HPDE6-E6E7 (cell line): ENCODE data around the gene PUS1.
"Not testable (repeated sequence)": the region's sequence is repeated elsewhere in the genome, so short reads cannot be mapped to it uniquely, and the experiment has no call there.

Experiments used
- DNase-seq: peaks from one replicate; pipeline ENCODE4 v3.0.0; 2011; ENCODE audit warnings: missing footprints; ENCODE audit errors: extremely low spot score

PUS1 gene

DNA sequence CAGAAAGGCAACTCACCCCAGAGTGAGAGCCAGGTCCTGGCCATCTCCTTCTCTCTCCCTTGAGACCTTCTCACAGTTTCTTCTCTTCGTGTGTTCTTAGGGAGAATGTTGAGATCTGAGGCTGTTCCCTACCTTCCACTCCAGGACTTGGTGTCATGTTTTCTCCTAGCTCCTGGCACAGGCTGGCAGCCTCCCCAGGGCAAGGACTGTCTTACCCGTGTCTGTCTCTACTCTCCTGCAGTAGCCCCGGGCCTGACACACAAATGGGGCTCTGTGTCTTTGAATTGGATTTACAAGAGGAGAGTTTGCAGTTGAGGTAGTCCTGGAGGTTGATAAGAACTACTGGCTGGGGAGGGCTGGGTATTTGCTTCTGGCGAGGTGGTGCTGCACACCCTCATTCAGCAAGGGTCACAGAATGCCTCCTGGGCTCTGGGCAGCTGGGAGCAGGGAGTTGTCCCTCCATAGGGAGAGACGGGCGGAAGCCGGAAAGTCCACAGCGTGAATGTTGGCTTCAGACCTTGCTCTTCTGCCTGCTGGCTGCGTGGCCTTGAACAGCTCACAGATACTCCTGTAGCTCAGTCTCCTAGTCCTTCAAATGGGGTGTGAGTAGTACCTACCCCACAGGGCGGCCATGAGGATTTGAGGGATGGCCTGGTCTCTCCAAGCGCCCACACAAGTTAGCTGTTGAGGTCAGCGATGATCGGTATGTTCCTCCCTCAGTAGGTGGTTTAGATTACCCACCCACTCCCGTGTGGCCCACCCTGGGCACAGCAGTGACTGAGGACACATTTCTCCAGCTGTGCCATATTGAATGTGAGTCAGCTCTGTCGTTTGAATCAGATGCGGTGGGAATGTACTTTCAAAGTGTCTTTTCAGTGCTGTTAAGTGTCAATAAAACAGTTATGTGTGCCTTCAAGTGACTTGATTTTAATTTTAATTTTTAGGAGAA is 30.8 kb downstream of the PUS1 start:
- DNase-seq: no peak

DNA sequence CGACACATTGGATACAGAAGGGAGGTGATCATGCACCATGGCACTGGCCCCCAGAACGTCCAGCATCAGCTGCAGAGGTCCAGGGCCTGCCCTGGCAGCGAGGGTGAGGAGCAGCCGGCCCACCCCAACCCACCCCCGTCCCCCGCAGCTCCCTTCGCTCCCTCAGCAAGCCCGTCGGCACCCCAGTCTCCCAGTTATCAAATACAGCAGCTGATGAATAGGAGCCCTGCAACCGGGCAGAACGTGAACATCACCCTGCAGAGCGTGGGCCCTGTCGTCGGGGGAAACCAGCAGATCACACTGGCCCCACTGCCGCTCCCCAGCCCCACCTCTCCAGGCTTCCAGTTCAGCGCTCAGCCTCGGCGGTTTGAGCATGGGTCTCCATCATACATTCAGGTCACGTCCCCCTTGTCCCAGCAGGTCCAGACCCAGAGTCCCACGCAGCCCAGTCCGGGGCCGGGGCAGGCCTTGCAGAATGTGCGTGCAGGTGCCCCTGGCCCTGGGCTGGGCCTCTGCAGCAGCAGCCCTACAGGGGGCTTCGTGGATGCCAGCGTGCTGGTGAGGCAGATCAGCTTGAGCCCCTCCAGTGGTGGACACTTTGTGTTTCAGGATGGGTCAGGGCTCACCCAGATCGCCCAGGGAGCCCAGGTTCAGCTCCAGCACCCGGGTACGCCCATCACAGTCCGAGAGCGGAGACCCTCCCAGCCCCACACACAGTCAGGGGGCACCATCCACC is 31.7 kb downstream of the PUS1 start:
- not testable (repeated sequence) for DNase-seq

DNA sequence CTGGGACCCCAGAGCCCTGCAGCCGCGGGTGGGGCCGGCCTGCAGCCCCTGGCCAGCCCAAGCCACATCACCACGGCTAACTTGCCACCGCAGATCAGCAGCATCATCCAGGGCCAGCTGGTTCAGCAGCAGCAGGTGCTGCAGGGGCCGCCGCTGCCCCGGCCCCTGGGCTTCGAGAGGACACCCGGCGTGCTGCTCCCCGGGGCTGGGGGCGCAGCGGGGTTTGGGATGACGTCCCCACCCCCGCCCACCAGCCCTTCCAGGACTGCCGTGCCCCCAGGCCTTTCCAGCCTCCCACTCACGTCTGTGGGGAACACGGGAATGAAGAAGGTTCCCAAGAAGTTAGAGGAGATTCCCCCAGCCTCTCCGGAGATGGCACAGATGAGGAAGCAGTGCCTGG is 32.3 kb downstream of the PUS1 start:
- not testable (repeated sequence) for DNase-seq

DNA sequence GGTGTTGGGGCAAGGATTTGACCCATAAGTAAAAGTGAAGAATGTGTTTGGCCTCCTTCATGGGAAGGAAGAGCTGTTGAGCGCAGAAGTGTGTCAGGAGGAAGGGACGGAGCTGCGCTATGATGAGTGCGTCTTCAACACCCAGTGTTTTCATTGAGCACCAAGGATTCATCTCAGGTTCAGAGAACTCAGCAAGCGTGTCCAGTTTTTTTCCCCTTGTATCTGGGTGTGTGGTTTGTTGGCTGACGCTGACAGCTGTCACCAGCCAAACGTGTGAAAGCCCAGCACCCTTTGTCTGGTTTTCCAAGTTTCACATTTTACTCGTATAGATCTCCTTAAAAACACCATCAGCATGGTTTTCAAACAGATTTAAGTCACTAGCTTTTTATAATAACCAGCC is 33.0 kb downstream of the PUS1 start:
- DNase-seq: no peak

DNA sequence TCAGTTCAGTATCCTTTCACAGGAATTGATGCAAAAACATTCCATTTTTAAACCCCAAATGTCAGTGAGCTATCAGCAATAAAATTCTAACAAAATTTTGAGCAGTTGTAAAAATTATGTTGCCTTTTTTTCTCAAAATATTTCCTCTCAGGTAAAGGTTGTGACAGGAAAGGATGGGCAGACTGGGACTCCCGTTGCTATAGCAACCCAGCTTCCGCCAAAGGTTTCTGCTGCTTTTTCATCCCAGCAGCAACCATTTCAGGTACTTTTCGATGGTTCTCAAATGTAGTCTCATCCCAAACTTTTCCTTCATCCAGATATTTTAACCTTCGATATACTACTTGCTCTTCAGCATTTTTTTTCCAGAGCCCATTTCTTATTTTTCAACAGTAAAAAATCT is 34.3 kb downstream of the PUS1 start:
- no peak for DNase-seq

DNA sequence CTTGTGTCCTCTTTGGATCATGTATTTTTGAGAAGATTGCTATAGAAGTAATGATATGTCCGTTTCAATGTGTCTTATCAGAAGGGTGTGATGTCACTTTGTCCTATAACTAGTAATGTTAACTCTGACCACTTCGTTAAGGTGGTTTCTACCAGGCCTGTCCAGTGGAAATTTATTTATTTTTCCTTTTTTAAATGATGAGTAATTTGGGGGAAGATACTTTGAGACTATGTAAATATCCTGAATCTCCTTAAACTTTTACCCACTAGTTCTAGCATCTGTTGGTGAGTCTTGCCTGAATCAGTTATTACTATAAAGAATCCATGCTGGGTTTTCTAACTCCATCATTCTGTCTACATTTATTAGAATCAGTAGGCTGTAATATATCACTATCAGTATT is 36.0 kb downstream of the PUS1 start:
- no peak for DNase-seq

DNA sequence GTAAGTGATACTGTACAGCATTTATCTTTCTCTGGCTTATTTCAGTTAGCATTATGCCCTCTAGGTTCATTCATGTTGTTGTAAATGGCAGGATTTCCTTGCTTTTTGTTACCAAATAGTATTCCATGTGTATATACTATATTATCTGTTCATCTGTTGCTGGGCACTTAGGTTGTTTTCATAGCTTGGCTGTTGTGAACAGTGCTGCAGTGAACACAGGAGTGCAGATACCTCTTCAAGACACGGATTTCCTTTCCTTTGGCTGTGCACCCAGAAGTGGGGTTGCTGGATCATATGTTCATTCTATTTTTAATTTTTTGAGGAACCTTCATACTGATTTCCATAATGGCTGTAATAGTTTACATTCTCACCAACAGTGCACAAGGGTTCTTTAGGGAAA is 42.1 kb downstream of the PUS1 start:
- DNase-seq: no peak

DNA sequence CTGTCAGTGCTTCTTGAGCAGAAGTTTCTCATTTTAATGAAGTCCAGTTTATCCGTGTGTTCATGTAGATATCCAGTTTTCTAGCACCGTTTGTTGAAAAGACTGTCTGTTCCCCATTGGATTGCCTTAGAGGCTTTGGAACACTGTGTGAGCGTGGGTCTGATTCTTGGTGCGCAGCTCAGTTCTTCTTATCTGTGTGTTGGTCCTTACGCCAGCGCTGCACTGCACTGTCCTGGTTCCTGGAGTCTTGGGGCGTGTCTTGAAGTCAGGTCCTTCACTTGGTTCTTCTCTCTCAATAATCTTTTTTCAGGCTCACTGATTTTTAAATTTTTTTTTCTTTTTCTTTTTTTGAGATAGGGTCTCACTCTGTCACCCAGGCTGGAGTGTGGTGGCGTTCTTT is 46.2 kb downstream of the PUS1 start:
- DNase-seq: no peak

DNA sequence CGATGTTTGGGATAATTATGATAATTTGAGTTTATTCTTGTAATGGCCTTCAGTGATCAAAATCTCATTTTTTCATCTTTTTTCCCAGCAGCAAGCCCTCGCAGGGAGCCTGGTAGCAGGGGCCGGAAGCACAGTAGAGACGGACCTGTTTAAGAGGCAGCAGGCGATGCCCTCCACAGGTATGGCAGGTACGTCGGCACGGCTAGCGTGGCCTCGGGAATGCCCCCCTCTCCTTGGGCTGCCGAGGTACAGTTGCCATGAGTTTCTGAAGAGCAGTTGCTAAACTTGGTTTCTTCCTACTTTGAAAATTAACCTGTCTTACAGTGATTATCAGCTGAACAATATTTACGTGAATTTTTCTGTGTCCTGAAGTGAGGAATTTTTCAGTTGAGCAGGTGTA is 50.5 kb downstream of the PUS1 start:
- DNase-seq: no peak

DNA sequence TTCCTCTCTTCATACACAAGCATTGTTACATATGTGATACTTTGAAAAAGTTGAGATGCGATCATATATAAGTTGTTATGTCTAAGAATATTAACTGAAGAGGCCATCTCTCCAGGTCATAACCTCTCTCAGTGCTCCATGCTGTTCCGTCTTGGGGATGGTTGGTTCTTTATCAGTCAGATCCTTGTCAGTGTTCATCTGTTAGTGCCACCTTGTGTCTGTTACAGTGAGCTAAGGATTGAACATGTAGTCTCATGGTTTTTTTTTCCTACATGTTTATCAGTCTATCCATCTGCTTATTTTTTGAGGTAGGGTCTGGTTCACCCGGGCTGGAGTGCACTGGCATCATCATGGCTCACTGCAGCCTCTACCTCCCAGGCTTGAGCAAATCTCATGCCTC is 51.2 kb downstream of the PUS1 start:
- no peak for DNase-seq

DNA sequence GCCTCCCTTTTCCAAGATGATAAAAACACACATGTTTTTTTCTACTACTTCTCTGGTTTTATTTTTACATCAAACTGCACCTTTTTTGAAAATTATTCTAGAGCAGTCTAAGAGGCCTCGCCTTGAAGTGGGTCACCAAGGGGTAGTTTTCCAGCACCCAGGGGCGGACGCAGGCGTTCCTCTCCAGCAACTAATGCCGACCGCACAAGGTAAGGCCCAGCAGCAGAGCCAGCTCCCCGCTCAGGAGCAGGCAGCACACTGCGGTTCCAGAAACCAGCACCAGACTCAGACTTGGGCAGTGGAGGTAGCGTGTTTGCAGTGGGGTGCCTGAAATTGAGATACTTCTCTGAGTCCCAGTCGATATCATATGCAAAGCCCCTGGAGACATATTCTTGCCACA is 52.3 kb downstream of the PUS1 start:
- no peak for DNase-seq

DNA sequence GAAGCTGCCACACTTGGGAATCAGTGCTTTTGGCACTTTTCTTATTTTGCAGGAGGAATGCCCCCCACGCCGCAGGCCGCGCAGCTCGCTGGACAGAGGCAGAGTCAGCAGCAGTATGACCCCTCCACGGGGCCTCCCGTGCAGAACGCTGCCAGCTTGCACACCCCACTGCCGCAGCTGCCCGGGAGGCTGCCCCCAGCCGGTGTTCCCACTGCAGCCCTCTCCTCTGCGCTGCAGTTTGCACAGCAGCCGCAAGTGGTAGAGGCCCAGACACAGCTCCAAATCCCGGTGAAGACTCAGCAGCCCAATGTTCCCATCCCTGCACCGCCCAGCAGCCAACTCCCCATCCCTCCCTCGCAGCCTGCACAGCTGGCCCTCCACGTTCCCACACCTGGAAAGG is 53.0 kb downstream of the PUS1 start:
- no peak for DNase-seq

DNA sequence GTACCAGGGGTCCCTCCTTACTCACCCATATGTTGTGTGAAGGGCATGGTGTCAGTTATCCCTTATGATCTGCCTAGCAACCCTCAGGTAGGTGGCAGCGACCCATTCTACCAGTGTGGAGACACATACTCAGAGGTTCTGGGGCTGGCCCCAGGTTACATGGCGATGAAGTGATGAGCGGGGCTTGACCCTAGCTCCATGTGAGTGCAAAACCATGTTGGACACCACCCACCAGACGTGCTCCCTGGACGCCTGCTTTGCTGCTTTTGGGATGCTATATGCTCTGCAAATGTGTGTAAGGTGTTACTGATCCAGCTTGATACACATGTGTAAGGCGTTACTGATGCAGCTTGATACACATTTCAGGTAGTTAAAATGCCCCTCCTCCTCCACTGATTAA is 54.0 kb downstream of the PUS1 start:
- DNase-seq: no peak

DNA sequence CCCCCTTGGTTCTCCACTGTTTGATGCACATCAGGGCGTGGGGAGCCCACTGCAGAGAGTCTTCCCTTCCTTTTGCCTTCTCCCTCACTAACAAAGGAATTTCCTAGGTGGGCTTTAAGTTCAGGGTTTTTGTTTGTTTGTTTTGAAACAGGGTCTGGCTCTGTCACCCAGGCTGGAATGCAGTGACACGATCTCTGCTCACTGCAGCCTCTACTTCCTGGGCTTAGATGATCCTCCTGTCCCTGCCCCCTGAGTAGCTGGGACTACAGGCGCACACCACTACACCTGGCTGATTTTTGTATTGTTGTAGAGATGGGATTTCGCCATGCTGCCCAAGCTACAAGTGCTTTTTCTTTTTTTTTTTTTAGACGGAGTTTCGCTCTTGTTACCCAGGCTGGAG is 54.5 kb downstream of the PUS1 start:
- no peak for DNase-seq

DNA sequence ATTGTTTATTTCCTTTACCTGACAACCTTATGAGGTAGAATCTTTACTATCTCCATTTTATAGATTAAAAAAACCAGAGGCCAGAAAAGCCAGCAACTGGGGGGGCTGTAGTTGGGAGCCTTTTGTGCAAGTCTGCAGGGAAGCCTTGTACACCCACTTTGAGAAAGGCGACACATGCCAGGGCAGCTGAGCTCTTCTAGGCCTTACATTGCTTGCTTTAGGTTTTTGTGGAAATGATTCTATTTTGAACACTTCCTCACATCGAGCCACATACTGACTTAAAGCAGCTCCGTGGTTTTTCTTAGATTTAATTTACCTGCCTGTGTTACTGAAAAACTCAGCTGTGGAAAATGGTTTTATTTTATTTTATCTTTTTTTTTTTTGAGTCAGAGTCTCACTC is 55.3 kb downstream of the PUS1 start:
- DNase-seq: no peak

DNA sequence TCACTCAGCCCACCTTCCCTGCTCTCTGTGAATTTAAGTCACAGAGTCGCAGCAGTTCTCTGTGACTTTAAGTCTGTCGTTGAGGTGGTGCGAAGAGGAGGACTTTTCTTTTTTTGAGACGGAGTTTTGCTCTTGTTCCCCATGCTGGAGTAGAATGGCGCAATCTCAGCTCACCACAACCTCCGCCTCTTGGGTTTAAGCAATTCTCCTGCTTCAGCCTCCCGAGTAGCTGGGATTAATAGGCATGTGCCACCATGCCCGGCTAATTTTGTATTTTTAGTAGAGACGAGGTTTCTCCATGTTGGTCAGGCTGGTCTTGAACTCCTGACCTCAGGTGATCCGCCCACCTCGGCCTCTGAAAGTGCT is 56.4 kb downstream of the PUS1 start:
- DNase-seq: not testable (repeated sequence)

DNA sequence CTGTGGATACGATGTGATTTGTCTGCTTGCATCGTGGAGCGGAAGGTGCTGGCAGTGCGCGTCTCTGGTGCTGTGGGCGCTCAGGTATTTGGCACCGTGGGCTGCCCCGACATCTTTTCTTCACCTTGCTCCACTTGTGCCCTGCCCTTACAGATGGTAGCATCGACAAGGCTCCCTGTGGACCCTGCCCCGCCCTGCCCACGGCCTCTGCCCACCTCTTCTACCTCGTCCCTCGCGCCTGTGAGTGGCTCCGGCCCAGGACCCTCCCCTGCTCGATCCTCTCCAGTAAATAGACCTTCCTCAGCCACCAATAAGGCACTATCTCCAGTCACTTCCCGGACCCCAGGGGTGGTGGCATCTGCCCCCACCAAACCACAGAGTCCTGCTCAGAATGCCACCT is 57.3 kb downstream of the PUS1 start:
- no peak for DNase-seq

DNA sequence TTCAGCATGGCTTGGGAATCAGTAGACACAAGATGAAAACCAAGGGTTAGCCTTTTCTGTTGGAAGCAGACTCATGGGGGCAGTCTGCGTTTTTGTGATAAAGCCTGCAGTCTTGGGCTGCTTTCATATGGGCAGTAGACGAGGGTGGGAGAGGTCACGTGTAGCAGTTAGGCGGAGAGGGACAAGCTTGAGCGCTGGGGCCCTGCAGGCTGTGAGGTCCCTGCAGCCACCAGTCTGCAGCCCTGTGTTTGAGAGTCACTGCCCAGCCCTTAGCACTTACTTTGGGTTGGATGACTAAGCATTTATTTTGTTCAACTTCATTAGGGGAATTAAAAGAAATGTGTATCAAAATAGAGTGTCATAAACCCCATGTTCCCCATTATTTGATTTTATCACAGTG is 57.8 kb downstream of the PUS1 start:
- no peak for DNase-seq

DNA sequence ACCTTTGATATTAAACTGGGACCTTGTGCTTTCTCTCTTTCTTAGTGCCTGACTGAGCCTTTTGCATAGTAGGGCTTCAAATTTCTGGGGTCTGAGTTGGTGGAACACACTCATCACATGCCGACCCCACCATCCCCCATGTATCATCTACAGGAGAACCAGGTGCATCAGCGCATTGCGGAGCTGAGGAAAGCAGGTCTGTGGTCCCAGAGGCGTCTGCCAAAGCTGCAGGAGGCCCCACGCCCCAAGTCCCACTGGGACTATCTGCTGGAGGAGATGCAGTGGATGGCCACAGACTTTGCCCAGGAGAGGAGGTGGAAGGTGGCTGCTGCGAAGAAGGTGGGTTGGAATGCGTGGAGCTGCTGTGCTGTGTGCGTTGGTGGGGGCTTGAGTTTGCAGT is 58.5 kb downstream of the PUS1 start:
- DNase-seq: no peak

DNA sequence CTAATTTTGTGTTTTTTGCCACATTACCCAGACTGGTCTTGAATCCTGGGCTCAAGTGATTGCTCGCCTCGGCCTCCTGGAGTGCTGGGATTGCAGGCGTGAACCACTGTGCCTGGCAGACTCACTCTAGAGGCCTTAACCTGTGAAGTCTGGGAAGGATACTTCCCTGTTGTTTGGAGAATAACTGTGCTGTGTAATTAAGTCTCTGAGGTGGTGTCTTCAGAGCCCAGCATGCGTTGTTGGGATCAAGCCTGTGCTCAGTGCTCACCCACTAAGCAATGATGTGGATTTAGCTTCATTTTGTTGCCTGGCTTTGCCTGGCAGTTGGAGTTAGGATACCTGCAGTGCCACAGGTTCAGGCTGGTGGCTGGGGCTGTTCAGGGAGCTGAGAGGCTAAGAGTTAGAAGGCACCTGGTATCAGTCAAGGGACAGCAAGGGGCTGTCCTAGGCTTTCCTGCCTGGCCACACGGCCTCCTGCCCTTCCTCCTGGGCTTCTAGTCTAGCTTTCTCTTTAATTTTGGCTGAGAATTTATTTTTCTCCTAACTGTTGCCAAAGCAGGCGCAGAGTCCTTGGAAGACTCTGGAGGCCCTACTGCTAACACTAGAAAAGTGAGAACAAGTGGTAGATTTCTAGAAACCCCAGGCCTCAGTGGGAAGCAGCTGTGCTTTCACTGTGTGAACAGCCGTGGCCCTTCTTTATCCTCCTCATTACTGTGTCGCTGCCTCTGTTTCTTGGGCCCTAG is 59.1 kb downstream of the PUS1 start:
- DNase-seq: no peak

DNA sequence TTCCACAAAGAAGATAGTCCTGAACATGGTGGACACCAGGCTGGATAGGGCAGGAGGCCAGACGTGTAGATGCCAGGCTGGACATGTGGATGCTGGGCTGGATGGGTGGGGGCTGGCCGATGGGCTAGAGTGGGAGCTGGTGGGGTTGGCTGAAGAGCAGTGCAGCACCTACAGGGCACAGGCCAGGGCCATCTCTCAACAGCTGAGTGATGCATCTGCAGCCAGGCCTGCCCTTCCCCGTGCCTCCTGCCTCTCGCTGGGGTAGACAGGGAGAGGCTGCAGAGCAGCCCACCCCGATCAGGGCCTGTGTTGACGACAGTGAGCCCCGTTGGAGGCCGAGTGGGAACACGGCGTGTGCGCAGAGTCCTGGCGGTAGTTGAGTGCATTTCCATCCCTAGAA is 59.9 kb downstream of the PUS1 start:
- no peak for DNase-seq
